Measurements from ENCODE around the gene POMGNT2. TPM values are rescaled to one million over a fixed set of nuclear protein-coding genes. Genes with fewer than 3 reads are reported as not detected.

POMGNT2 gene
- total and polyA plus RNA-seq, 2 experiments from 2014 or later: 10.7 to 26.1 TPM

GRCh38 chr3:43090238-43090637 lies 15.6 kb downstream of the POMGNT2 start (continued):
- TF ChIP-seq CTCF (conservative IDR thresholded peaks at IDR 0.05; ENCODE audit: low read depth in 2 of 2) (no peak), POLR2AphosphoS5 (IDR thresholded peaks at IDR 0.05; ENCODE audit: low read depth) (no peak), ZNF462 (CRISPR knock-in tag; IDR thresholded peaks at IDR 0.05) (no peak), ZNF114 (CRISPR knock-in tag; IDR thresholded peaks at IDR 0.05) (no peak)

GRCh38 chr3:43089081-43089480 lies 16.8 kb downstream of the POMGNT2 start:
- H3K4me1 Mint-ChIP-seq: no peaks in the 10 kb centered on the region
- Histone ChIP-seq H3K27me3 (ENCODE audit: insufficient read depth) (no peaks in the 10 kb centered on the region), H2AFZ (no peak overlapping the region), H3K4me1 (ENCODE audit: insufficient read depth) (no peaks in the 10 kb centered on the region), H3K4me2 (no peak overlapping the region), H3K79me2 (replicated peaks; ENCODE audit: insufficient read depth) (no peaks in the 10 kb centered on the region; the same call in 1 of the 2 replicates), H4K20me1 (replicated peaks; ENCODE audit: insufficient read depth) (no peaks in the 10 kb centered on the region; the same call in 1 of the 2 replicates), H3K36me3 (ENCODE audit: insufficient read depth) (no peaks in the 10 kb centered on the region), H3K9me2 (ENCODE audit: insufficient read depth) (no peaks in the 10 kb centered on the region), H3K4me3 (no peak overlapping the region), H3K27ac (ENCODE audit: low read depth) (no peak overlapping the region), H3F3A (replicated peaks; ENCODE audit: low read depth) (no peaks in the 10 kb centered on the region)
- ATAC-seq (no peak), DNase-seq (ENCODE audit: low spot score) (no peak)
- peaks cover 5% of the 10 kb centered on the region; the same call in 1 of the 3 replicates for H3K9me3 Mint-ChIP-seq
- no peak overlapping the region for H3K27ac Mint-ChIP-seq
- no peak overlapping the region for H3K4me3 Mint-ChIP-seq
- H3K27me3 Mint-ChIP-seq (ENCODE audit: insufficient read depth, low read depth, poor library complexity): peaks cover 5% of the 10 kb centered on the region
- H3K36me3 Mint-ChIP-seq (ENCODE audit: low read depth): peaks cover 16% of the 10 kb centered on the region
- TF ChIP-seq ZNF331 (CRISPR knock-in tag; IDR thresholded peaks at IDR 0.05; ENCODE audit: low read depth) (no peak), EZH2 (IDR thresholded peaks at IDR 0.05; ENCODE audit: low read depth, unreplicated experiment) (no peak), POLR2AphosphoS5 (IDR thresholded peaks at IDR 0.05; ENCODE audit: low read depth) (no peak), CTCF (conservative IDR thresholded peaks at IDR 0.05; ENCODE audit: low read depth in 2 of 2) (no peak), ETS1 (IDR thresholded peaks at IDR 0.05) (no peak)
